ENCODE results near the gene RASSF5.

Gene RASSF5

GRCh38 chr1:206497774-206498173 lies 9.6 kb upstream of the RASSF5 start:
- DNase-seq (ENCODE audit: low read depth): no peak

GRCh38 chr1:206498685-206499084 lies 8.6 kb upstream of the RASSF5 start:
- DNase-seq (ENCODE audit: low read depth): no peak

GRCh38 chr1:206500046-206500445 lies 7.3 kb upstream of the RASSF5 start:
- DNase-seq (ENCODE audit: low read depth): no peak

- no peak for DNase-seq (ENCODE audit: low read depth)
Observed at GRCh38 chr1:206501881-206502280, 5.5 kb upstream of the RASSF5 start.

- DNase-seq (ENCODE audit: low read depth): no peak
Observed at GRCh38 chr1:206502403-206502802, 4.9 kb upstream of the RASSF5 start.

GRCh38 chr1:206502812-206503211 lies 4.5 kb upstream of the RASSF5 start:
- no peak for DNase-seq (ENCODE audit: low read depth)

- peak; percentile 50 for DNase-seq (ENCODE audit: low read depth)
Observed at GRCh38 chr1:206503591-206504362, 3.6 kb upstream of the RASSF5 start.

GRCh38 chr1:206504363-206504713 lies 3.0 kb upstream of the RASSF5 start:
- no peak for DNase-seq (ENCODE audit: low read depth)

GRCh38 chr1:206505702-206506355 lies 1.5 kb upstream of the RASSF5 start:
- no peak for DNase-seq (ENCODE audit: low read depth)

GRCh38 chr1:206506405-206507283 lies 687 bp upstream of the RASSF5 start:
- peak; percentile 13 for DNase-seq (ENCODE audit: low read depth)

GRCh38 chr1:206508130-206508889 lies 979 bp downstream of the RASSF5 start:
- no peak for DNase-seq (ENCODE audit: low read depth)

- no peak for DNase-seq (ENCODE audit: low read depth)
Observed at GRCh38 chr1:206508956-206509355, 1.6 kb downstream of the RASSF5 start.

- DNase-seq (ENCODE audit: low read depth): no peak
Observed at GRCh38 chr1:206509612-206510257, 2.4 kb downstream of the RASSF5 start.

GRCh38 chr1:206510371-206510770 lies 3.0 kb downstream of the RASSF5 start:
- DNase-seq (ENCODE audit: low read depth): no peak

- DNase-seq (ENCODE audit: low read depth): no peak
Observed at GRCh38 chr1:206511362-206512057, 4.2 kb downstream of the RASSF5 start.

GRCh38 chr1:206512058-206512850 lies 4.9 kb downstream of the RASSF5 start:
- no peak for DNase-seq (ENCODE audit: low read depth)

GRCh38 chr1:206512851-206513180 lies 5.5 kb downstream of the RASSF5 start:
- DNase-seq (ENCODE audit: low read depth): no peak

- DNase-seq (ENCODE audit: low read depth): no peak
Observed at GRCh38 chr1:206513312-206514111, 6.2 kb downstream of the RASSF5 start.

GRCh38 chr1:206514813-206515387 lies 7.6 kb downstream of the RASSF5 start:
- no peak for DNase-seq (ENCODE audit: low read depth)
